IPS-NIHi11 (cell line): Measurements from ENCODE around the gene STX11.
A peak's percentile ranks its signal among the peaks of the same experiment; 100 is the strongest.

Experiments
- DNase-seq: peaks from one replicate; pipeline ENCODE4 v3.0.0; 2012; ENCODE audit warnings: mixed read lengths, low spot score

The STX11 gene

DNA sequence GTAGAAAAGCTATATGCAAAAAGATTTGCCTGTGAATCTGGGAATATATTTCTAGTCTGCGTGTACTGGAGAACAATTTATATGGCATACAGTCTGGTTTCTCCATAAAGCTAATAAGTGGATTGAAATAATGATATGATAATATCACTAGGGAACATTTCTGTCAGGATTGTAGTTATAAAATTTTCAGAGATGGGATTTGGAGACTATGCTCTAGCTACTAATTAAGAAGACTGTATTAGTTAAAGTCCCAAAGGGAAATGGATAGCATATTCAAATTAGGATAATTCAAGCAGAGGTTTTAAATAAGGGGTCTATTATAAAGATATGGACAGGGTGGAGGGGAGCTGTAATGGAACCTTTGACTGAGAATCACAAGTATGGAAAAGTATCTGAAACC, 7.2 kb upstream of the STX11 start:
- DNase-seq, result no peak

DNA sequence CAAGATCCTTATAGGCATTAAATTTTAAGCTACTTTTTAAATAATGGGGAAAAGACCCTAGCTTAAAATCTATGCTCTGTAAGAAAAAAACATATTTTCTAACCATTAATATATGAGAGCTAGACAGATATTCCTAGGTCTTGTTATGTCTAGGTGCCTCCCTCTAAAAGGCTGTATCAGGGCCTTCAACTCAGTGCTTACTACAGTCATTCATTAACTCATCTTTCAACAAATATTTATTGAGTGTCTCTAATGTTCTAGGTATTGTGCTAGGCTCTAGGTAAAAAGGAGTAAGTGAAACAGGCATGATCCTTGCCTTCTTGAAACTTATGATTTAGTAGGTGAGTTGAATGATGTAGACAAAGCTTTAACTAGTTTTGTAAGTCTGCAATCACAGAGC, 6.4 kb upstream of the STX11 start:
- no peak for DNase-seq

DNA sequence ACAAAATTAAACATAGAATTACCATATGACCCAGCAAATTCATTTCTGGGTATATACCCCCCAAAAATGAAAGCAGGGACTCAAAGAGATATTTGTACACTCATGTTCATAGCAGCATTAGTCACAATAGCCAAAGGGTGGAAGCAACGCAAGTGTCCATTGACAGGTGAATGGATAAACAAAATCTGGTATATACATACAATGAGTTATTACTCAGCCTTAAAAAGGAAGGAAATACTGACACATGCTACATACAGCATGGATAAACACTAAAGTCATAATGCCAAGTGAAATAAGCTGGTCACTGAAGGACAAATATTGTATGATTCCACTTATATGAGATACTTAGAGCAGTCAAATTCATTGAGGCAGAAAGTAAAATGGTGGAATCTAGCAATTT, 5.3 kb upstream of the STX11 start:
- no peak for DNase-seq

DNA sequence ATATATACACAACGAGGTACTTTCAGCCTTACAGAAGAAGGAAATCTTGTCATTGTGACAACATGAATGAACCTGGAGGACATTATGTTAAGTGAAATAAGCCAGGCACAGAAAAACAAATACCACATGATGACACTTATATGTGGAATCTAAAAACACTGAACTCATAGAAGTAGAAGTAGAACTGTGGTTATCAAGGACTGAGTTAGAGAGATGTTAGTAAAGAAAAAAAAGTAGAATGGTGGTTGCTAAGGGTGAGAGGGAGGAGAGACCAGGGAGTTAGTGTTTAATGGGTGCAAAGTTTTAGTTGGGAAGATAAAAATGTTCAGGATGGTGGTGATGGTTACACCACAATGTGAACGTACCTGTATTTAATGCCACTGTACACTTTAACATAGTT, 4.8 kb upstream of the STX11 start:
- no peak for DNase-seq

DNA sequence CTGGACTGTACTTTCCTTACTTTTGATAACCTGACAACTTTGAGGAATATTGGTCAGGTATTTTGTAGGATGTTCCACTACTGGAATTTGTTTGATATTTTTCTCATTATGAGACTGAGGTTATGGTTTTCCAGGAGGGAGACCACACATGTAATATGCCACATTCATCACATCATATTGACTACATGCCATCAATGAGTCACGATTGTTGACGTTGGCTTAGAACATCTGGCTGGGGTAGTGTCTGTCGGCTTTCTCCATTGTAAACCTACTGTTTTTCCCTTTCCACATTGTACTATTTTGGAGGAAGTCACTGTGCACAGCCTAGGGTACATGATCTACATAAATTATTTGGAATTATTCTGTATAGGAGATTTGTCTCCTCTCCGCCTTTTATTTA, 1.4 kb upstream of the STX11 start:
- no peak for DNase-seq

DNA sequence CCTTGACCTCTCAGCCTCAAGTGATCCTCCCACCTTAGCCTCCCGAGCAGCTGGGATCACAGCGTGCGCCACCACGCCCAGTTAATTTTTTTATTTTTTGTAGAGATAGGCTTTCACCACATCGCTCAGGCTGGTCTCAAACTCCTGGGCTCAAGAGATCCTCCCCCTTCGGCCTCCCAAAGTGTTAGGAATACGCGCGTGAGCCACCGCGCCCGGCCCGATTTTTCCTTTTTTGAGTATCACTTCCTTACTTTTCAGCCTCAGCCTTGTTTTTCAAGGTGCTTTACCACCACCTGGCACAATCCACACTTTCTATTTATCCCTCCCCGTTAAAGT, 791 bp upstream of the STX11 start:
- no peak for DNase-seq

DNA sequence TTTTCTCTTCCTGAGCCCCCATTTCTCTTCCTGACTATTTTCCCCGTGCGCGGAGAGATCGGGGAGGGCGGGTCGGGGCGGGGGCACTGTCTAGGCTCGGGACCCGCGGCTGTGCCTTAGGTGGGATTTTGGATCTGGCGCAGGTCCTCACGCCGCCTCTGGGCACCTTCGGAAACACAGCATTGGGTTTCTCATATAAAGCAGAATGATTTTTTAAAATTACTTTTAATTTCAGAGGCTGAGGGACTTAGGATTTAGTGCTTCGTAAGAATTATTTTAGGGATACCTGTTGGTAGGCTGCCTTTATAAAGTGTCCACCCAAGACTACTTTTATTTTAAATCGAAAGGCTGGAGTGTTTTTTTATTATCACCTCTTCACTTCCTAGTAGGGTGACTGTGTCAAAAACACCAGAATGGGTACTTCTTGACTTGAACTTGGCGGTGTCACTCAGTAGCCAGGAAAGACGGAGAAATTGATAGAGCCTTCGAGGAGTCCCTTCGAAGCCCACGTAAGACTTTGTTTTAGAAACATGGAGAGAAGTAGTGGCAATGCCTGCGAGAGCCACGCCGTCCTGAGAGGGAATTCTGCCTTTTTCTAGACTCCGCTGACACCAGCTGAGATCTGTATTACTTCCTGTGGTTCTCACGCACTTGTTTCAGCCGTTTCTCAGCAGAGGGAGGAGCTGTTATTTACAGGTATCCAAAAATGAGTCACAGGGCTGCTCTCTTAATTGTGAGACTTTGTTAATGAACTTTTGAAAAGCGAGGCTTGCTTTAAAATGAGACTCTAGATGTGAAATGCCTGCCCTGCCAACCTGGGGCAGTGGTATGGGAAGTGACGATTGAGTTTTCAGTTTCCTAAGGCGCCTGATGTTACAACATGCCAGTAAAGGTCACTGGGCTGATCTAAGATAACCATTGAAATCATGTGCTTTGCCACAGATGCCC, 667 bp downstream of the STX11 start:
- DNase-seq, result peak; percentile 52

DNA sequence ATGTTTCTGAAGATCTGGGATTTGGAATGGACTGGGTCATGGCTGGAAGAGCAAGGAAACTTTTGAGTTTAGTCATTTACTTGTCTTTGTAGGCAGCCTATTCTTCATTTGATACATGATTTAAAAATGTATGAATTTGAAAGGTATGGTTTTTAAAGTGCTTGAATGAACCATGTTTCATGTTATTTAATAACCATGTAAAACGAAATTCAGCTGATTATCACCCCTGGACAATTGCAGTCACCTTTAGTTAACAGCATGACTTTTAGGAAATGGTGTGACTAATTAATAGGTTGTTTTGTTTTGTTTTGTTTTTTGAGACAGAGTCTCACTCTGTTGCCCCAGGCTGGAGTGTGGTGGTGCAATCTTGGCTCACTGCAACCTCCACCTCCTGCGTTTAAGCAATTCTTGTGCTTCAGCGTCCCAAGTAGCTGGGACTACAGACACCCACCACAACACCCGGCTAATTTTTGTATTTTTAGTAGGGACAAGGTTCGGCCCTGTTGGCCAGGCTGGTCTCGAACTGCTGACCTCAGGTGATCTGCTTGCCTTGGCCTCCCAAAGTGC, 2.1 kb downstream of the STX11 start:
- DNase-seq, result no peak

DNA sequence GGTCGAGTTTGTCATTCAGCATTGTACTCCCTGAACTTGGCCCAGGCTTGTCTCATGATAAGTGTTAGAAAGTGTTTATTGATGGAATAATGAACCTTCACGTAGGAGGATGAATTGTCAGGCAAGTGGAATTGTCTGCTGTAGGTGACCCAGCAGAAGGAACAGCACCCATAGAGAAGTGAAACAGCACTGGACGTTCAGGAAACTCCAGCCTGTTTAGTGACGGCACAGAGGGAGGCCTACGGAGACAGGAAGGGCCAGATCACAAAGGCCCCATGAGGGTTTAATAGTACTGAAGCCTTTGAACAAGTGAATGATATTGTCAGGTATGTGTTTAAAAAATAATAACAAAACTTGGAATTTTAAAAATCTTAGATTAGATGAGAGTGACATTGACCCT, 2.9 kb downstream of the STX11 start:
- DNase-seq, result no peak

DNA sequence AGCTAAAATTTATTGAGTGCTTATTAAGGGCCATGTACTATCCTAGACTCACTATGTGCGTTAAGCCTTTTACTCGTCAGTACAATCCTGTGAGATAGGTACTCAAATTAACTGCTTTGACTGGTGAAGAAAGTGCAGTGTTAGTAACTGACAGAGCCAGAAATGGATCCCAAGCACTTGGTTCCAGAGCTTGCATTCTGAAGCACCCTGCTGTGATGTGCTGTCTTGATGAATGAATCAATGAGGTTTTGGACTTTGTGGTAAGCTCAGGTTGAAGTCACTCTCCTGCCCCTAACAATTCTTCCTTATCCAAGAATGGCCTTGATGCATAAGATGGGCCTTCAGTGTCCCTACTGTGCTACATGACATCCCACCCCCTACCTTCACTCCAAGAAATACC, 3.7 kb downstream of the STX11 start:
- DNase-seq, result no peak

DNA sequence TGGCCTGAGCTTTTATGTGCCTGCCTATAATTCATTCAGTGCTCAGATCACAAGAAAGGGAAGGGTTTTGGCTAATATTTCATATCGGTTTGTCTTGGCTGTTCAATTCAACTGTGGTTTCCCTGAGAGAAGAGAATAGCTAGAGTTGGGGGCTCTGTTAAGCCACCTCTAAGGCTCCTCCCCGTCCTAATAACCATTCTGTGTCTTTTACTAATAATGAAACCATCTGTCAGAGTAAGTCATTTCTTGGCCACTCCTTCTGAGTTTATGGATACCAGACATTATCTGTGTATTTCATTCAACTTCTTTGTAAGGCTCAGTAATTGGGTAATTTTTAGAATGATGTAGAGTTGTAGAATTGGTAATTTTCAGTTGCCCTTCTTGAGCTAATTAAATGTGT, 5.2 kb downstream of the STX11 start:
- no peak for DNase-seq

DNA sequence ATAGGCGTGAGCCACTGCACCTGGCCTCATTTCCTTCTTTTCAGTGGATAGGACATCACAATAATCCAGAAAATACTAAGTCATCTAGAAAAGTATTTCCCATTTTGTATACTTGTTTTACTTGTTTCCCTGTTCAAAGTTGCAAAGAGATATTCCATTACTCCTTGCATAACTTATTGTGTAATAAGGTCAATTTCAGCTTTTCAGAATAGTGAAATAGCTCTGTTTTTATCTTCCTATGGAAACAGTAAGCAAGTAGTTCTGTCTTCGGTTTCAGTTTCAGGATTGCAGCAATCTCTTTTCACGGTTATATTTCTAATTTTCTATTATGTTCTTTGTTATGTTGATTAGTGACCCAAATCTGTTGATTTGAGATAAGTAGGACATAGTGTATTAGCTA, 6.0 kb downstream of the STX11 start:
- DNase-seq, result no peak

DNA sequence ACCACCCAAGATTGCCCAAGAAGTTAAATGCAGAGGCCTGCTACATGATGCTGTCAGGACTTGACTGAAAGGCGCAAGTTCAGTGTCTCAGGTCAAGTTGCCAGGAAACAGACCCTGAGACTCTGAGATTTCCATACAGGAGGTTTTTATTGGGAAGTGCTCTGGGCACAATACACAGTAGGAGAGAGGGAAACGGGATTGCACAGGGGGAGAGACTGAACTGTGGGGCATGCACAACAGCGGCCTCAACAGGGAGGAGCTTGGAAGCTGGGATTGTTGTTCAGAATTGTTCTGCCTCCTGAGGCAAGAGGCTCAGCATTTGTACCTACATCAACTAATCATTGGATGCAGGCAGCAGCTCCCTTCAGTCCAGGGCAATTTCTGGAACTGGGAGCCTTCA, 6.7 kb downstream of the STX11 start:
- DNase-seq, result no peak

DNA sequence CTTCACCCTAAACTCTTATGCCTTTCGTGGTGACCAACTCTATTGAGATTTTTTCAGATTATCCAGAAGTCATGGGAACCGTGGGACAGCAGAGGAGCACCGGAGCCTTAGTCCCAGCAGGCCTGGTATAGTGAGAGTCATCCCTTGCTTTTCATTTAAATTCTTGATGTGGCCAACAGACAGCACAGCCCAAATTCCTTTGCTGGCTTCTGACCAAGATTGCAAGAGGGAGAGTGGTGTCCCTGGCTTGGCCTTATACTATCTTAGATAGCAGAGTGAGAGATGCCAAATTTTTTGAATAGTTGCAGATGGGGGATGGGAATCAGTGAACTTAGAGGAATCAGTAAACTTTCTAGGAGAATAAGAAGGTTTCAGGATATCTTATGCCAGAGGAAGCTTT, 7.8 kb downstream of the STX11 start:
- peak; percentile 42 for DNase-seq

DNA sequence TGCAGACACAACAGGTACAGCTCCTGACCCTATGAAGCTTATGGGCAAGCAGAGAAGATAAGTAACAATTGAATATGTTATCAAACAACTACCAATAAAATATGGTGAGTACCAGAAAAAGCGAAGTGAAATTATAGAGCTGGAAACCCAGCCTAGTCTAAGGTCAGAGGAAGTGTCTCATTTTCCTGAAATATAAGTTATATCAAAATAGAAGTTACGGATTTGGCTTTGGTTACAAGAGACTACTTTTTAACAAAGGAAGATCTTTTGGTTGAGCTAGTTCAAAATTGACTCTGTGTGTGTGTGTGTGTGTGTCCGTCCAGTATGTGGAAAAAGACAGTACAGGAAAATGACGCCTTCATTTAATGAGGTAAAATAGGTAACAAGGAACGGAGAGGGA, 8.9 kb downstream of the STX11 start:
- DNase-seq, result no peak

DNA sequence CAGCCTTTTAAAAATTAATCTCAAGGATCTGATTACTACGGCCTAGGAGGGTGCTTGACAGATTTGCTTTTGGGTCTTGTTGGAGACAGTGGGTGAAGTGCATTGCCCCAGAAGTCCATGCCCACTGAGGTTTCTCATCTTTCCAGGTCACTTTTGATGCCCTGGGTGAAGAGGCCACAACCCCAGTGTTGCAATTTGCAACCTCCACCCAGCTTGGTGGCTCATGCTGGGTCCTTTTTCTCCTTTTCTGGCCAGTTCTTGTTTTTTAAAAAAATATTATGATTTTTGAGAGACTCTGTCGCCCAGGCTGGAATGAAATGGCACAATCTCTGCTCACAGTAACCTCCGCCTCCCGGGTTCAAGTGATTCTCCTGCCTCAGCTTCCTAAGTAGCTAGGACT, 9.4 kb downstream of the STX11 start:
- no peak for DNase-seq

DNA sequence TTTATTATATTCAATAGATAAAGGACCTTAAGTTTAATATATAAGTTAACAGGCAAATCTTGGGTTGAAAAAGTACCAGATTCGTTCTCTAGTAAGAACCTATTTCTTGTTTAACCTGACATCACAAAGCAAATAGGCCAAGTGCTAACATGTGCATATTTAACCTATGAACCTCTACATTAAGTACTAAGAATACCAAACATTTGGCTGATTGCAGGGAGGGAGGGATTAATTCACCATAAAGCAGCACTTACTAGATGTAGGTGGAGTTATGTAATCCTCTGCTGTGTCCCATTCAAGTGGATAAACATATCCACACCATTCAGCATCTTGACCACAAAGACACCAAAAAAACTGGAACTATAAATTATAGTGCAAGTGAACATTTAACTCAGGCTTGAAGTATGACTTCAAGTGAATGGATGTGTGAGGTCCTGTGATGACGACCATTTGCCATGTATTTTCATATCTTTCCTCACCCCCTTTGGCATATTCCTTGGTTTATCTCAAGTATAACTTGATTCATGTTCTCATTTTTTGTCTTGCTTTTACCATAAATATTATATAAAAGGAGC, 10.2 kb downstream of the STX11 start:
- no peak for DNase-seq

DNA sequence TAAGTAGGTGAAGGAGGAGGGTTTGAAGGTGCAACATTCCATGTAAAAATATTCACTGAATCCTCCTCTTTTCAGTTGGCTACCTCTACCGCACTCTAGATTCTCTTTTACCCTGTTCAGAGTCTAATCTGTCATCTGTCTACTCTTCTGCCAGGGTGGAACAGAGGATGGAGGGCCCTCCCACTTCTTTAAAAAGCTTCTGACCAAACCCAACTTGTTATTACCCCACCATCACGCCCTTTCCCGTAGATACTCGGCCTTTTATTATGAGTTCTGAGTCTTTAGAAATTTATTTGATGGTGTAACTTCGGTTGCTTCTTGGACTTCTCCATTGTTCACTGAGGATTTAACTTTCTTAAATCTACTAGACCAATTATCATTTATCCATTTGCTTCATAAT, 11.7 kb downstream of the STX11 start:
- no peak for DNase-seq

DNA sequence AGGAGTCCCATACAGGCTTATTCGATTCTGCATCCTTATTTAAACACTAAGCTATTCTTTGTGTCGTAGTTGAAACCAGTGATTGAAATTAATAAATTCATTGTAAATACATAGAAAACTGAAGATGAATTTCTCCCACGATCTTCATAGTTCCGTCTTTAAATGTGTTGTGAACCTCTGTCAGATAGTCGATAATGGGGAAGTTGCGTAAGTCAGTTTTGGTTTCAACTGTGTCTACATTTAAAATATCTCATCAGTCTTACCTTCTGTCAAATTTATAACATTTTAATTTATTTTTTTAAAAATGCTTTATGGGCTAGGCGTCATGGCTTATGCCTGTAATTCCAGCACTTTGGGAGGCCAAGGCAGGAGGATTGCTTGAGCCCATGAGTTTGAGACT, 12.7 kb downstream of the STX11 start:
- DNase-seq, result no peak

DNA sequence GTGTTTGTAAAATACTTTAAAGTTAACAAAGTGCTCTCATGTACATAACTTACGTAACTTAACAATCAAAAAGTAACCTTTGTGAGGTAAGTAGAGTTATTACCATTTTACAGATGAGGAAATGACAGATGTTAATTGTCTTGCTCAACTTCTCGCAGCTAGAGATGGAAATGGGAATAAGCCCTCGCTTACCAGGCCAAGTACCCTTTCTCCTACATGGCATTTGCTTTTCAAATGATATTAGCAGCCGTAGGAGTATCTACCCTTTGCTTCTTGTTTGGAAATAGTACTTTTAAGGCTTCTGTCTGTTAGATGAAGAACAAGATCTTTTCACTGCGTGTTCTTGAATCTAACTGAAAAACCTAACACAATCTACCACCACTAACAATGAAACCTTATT, 15.5 kb downstream of the STX11 start:
- DNase-seq, result no peak

DNA sequence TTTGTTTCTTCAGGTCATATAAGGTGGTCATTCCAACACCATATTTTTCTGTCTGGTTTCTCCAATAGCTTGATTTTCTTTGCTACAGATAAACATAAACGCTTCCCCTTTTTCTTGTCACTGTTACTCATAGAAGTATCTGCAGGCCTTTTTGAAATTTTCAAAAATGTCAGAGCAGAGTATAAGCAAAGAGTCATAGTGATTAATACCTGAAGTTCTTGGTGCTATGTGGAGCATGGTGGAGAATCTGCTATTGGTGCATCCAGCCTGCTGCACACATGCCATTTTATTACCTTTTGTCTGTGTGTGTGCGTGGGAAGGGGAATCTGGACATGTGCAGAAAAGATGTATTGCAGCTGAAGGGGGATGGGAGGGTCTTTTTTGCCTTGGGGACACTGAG, 19.7 kb downstream of the STX11 start:
- DNase-seq, result no peak

DNA sequence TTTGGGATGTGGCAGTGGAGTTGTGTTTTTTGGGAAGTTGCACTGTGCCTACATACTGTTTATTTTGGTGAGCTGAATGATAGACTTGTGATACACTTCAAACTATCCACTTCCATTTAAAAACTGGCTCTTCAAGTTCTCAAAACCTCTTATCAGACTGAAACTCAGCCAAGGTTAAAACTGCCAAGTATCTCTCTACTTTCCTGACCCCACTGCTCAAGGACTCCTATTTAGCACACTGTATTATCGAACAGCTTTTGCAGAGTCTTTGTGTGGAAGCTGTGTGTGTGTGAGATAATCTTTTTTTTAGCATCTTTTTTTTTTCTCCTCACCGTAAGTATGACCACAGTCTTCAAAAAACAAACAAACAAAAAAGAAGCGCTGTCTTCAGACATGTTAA, 21.1 kb downstream of the STX11 start:
- no peak for DNase-seq

DNA sequence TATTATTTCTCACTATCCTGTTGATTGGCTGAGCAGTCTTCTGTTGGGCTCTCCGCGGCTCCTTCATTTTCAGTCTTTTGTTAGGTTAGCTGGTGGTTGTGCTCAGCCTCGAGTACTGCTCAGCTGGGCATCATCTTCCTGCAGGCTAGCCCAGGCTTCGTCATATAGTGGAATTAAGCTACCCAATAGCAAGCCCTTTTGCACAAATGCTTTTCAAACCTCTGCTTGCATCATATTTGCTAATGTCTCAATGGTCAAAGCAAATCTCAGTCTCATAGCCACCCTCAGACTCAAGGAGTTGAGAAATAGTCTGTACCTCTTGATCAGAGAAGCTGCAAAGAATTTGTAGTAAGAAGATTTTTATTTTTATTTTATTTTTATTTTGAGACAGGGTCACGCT, 23.7 kb downstream of the STX11 start:
- DNase-seq, result no peak

DNA sequence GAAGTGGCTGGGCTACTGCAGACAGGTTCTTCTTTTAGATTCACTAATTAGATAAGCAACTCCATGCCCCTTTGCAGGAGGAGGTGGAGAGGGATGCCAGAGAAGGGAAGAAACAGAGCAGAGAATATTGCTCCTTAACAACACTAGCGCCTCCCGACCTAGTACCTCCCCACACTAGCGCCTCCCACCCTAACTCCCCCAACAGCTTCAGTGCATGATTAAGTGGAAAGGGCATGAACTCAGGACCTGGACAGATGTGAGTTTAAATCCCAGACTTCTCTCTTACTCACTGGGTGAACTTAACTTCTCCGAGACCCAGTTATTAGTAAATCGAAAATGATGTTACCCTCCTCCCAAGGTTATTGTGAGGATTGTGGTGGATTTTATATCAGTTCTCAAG, 25.7 kb downstream of the STX11 start:
- DNase-seq, result no peak
